CD4-positive, alpha-beta T cell treated with Interleukin-2 at 100 ng/mL for 4 hours (primary cell): ENCODE measurements around the gene SLC2A13.
"Not testable (repeated sequence)": the region's sequence is repeated elsewhere in the genome, so short reads cannot be mapped to it uniquely, and the experiment has no call there.

Source experiments
- DNase-seq: peaks from one replicate; pipeline ENCODE4 v3.0.0-alpha.2; 2020; ENCODE audit warnings: low spot score

Gene SLC2A13

DNA sequence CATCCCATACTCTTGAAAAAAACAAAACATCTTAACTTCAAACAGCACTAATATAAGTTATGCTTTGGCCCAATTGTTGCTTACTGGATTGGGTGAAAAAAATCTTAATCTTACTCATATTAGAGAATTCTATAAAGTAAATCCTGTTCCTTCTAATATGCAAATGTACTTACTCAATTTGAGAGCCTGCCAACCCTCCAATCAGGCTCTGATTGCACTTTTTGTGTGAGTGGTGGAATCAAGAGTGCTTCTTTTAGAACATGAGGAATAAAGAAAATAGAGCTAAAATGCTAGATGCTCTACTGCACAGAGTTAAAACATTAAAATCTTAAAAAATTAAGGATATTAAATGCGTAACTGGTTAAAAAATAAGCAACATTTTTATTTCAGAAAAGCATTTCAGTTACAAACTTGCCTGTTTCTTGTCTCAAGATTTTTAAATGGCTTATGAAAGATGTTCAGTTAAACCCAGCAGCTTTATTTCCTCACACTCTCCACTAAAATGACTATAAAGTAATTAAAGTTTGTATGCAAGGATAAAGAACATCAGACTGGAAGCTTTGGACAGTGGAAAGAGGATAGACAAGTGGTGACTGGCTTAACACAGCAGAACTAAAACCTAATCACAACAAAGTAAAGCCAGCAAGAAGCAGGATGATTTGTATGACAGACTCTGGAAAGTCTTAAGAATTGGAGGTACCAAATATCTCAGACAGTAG is 177.5 kb downstream of the SLC2A13 start:
- DNase-seq: no peak

DNA sequence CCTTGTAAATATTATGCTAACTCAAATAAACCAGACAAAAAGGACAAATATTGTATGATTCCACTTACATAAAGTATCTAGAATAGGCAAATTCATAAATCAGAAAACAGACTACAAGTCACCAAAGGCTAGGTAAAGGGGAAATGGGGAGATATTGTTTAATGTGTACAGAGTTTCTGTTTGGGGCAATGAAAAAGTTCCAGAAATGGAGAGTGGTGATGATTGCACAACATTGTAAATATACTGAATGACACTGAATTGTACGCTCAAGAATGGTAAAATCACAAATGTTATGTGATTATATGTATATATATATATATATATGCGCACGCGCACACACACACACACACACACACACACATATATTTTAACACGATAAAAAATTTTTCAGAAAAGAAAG is 182.5 kb downstream of the SLC2A13 start:
- no peak for DNase-seq

DNA sequence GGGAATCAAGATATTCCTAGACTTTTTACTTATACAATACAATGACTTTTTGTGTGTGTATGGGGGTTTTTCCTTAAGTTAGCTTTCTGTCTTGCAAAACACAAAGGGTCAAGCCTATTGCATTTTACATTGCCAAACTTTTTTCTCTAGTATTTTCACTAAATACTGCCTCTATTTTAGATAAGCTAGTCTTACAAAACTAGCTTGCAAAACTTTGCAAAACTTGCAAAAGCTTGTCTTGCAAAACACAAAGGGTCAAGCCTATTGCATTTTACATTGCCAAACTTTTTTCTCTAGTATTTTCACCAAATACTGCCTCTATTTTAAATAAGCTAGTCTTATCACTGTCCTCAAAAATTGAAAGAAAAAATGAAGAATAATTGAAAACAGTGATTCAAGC is 183.3 kb downstream of the SLC2A13 start:
- not testable (repeated sequence) for DNase-seq

DNA sequence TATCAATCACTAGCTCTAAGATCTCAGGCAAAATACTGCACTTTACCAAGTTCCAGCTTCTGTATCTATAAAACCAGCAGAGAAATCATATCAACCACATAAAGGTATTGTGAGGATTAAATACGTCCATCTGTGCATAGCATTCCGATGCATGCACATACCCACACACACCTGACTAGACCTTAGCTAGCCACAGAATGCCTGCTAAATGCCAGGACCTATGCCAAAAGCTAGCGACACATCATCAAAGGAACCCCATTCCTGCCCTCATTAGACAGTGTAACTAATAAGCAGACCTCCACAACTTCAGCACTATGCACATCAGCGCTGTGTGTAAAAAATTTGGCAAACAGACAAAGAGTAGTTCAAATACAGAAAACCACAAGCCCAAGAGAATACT is 185.2 kb downstream of the SLC2A13 start:
- DNase-seq: no peak

DNA sequence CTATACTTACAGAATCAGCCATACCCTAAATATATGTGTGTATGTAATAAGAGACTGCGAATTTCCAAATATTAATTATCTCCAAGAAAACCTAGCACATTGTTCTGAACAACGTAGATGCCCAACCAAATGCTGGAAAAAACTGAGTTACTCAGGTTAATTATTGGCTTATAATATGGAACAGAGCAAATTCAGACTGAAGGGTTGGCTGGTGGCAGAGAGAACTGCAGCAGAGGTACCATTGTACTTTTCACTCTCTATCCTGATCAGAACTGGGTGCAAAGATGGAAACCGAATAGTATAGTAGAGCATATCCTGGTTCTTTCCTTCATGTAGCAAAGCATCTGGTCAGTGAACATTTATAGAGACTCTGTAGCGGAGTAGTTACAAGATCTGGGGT is 185.7 kb downstream of the SLC2A13 start:
- DNase-seq: no peak

DNA sequence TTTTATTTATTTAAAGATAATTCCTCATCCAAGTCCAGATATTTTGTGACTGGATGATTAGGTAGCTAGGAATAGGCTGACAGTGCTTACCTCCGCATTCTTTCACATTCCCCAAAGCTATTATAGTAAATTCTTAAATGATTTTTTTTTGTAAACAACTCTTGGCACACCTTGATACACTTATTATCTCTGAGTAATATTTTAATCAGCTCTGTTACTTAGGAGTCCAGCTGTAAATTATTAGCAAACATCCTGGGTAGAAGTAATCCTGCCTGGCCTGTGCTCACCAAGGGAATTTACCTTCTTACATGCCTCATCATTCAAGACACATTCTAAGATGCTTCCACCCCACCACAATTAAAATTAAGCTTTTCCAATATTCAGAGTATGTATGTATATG is 186.1 kb downstream of the SLC2A13 start:
- no peak for DNase-seq

DNA sequence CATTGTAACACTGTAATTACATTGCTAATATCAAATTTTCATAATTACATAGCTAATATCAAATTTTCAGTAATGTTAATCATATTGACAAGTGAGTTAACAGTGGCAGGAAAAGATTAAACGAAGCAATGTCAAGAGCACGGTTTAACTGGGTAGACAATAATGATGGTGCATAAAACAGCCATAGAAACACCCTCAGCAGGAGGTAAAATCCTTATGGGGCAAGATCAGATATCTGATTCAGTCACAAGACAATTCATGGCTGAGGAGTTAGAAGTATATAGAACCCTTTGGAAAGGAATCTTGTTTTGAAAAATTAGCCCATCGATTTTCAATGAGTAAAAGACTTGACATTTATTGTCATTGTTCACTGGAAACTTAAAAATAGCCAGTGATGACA is 190.6 kb downstream of the SLC2A13 start:
- DNase-seq: no peak

DNA sequence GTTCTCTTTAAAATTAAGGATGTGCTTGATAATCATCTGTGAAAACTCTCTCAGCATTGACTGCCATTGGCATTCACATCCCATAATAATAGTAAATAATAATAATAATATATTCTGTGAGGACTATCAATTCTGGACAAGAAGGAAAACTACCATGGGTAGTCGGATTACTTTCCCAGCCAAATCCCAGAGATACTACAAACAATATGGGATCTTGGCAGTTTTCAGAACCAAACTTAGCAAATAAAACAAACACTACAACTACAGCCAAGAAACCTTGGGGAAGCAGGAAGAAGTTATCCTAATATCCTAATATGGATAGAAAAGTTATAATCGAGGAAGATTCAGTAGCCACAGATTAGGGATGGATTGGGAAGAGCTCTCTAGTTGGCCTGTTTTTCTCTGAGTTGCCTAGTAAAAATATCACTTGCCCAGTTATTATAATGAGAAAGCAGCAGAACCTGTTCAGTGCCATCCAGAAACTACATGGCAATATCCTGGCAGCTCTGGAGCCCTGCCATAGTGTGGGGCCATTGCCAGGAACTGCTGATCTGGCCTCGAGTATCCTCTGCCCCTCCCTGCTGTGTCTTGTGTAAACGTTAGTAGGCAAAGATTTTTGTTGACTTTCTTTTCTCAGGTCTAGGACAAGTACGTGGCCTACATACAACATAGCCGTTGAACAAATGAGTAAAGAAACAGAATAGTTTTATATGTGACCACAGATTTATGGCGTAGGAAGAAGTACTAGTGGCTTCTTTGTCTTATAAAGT is 193.5 kb downstream of the SLC2A13 start:
- no peak for DNase-seq

DNA sequence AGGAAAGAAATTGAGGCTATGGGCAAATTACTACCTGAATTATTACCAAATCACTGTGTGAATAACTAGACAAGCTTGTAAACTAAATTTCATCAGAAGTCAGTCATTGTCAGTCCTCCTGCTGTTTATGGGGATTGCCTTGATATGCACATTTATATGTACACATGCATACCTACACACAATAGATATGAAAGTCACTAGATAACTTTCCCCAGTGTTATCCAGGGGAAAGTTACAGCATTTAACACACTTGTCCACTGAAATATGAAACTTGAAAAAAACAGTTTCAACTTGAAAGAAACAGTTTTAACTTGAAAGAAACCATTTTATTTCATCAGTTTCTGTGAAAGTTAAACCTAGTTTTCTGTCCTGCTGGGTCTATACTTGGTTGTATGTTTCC is 199.6 kb downstream of the SLC2A13 start:
- no peak for DNase-seq

DNA sequence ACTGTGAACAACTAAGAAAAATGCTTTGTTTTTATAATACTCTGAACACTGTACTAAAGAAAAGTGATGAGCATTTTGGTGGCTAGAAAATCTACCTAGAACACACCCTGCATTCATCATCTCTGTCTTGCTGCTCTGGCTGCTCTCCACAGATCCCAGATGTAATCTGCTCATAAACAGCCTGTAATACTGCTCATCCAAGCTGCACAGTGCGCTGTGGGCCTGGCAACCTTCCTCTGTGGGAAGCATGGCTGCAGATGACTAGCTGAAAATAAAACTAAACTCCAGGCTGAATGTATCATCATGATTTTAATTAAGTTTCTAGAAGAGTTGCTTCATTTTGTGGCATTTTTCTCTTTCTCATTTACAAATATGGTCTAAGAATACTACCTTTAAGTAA is 200.7 kb downstream of the SLC2A13 start:
- no peak for DNase-seq

DNA sequence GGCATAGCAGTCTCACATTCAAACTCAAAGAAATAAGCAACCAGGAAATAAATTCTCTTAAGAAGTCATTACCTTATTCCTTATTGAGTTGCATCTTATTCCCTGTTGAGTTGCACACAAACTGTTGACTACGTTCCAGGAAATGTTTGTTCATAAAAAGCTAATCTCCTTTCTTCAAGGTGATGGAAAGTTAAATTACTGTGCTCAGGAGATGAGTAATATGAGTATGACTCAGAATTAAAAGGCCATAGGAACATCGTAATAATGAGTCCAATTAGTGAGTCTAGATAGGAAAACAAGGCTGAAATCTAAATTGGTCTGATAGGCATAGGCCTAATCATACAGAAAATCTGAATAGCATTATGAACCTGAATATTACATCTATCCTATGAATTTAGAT is 203.1 kb downstream of the SLC2A13 start:
- no peak for DNase-seq

DNA sequence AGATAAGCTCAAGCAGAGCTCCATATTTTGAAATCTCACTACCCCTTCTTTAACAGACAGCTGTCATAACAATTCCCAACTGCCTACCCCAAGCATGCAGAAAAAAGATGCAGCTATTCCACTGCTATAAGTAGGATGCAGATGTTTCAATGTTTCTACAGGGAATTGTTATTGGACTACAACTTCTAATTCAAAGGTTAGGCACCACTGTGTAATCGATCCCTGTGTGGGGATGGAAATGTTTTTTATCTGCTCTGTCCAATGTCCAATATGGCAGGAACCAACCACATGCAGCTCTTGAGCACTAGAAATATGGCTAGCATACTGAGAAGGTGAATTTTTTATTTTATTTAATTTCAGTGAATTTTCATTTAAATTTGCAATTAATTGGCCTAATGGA is 208.6 kb downstream of the SLC2A13 start:
- DNase-seq: no peak

DNA sequence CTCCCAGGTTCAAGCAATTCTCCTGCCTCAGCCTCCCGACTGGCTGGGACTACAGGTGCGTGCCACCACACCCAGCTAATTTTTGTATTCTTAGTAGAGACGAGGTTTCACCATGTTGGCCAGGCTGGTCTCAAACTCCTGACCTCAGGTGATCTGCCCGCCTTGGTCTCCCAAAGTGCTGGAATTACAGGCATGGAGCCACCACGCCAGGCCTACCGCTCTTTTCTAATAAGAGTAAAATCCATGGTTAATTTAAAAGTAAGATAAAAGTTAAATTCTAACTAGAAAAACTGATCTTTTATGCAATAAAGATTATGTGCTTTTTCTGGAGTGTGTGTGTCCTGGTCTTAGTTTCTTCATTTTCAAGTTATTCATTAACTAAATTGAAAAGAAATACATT is 212.5 kb downstream of the SLC2A13 start:
- not testable (repeated sequence) for DNase-seq

DNA sequence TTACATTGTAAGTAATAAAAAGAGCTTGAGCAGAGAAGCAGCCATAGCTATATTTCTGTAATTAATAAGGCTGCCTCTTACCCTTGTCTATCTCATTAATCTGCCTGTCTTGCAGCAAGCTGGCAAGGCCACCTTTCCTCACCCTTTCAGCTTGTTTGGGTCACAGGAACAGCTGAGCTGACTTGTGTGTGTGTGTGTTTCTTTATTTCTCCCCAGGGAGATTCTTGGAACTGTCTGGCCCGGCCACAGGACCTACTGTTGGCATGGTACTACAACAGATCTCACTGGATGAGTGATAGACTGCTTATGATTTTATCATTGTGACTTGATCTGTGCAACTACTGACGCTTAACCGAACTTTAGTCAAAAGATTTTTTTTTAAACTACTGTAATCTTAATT is 213.7 kb downstream of the SLC2A13 start:
- DNase-seq: no peak

DNA sequence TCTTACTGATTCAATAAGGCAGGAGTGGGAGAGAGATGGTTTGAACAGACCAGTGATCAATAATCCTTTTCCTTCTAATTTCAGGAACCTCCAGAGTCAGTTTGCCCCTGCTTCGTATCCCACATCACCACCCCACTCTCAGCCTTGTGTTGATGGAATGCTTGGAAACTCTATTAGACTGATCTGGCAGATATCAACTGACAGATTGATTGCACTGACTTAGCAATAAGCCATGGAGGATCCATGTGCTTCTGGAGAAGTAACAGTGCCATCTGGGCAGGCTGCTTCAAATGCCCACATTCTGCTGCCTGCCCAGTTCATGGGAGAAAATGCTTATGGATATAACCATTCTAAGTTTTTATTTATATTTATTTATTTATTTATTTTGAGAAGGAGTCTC is 218.0 kb downstream of the SLC2A13 start:
- no peak for DNase-seq

DNA sequence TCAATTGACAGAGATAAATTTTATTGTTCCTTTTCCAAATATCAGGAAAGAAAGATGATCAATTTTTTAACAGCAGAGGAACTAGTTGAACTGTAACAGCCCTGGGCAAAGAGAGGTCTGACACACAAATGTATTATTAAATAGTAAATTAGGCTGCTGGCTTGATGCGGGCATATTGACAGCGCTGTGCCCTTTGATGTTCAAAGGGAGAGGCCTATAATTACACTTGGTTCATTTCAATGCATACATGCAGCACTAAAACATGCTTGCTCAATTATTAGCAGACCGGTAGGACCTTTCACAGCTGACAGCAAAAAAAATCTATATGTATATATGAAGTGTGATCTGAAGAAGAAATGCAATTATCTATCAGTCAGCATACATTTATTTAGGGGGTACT is 219.8 kb downstream of the SLC2A13 start:
- DNase-seq: no peak

DNA sequence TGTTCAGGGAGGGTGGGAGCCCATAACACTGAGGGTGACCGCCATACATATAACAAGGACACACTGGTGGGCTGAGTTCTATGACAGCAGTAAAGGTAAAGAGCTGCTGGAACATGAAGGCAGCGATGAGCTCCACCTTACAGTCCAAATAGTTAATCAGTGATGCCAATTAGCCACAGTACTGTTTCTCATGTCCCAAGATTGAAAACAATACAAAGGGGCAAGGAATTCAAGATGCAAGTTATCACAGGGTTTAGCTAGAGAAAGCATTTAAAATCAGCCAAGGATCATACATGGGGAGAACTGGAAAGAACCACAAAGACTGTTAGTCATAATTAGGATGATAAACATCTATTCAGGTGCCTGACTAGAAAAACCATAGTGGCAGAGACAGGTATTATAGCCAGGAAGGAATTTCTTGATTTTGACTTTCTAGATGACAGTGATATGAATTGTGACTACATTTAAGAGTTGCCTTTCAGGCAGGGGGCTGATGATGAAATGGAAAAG is 221.2 kb downstream of the SLC2A13 start:
- no peak for DNase-seq

DNA sequence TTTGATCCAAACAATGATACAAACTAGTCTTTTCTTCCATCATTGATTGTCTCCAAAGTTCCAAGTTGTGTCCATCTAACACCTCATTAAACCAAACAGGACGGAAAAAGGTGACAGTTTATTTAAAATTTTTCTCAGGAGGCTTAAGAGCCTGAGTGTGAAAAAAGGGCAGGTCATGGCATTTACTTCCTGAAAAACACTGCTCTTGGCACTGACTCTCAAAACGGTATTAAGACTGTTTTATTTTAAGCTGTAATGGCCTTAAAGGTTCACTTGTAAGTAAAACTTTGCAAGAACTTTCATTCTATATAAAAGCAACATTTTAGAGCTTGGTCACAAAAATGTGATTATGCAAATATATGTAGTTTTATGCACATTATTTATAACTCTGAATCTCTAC is 222.5 kb downstream of the SLC2A13 start:
- DNase-seq: no peak

DNA sequence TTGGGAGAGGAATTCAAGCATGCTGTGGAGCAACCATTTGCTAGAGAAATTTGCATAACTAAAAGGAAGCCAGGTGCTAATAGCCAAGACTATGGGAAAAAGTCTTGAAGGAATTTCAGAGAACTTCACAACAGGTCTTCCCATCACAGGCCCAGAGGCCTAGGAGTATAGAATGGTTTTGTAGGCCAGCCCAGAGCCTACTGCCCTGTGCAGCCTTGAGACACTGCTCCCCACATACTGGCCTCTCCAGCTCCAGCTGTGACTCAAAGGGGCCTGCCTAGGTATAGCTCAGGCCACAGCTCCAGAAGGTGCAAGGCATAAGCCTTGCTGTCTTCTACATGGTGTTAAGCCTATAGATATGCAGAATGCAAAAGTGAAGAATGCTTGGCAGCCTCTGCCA is 227.1 kb downstream of the SLC2A13 start:
- no peak for DNase-seq

DNA sequence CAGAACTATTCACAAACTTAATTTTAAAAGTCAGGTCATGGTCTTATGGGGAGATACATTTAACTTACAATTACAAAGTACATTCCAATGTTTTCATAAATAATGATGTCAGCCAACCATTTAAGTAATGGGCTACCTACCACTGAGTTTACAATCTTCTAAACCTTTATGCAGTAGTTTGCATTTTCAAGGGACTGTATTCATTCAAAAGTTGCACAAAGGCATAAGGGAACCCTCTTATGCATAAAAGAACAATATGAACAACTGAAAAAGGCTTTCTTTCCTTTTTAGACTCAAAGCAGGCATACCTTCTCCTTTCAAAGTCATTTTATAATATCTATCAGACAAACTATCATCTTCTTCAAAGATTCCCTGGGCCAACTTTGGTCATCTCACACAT is 230.2 kb downstream of the SLC2A13 start:
- DNase-seq: no peak

DNA sequence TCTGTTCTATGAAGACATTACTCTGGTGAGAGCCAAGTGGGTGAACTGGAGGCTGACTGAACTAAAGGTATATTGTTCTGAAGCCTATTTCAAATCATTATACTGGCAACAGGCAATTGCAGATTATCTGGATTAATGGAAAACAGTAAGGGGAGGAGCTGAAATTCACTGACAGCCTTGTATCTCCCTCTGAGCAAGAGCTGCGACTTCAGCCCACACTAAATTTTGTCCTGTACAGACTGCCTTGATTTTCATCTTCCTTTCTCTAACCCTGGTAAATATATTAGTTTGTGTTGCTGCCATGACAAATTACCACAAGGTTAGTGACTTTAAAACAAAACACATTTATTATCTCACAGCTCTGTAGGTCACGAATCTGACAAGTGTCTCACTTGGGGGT is 231.1 kb downstream of the SLC2A13 start:
- no peak for DNase-seq

DNA sequence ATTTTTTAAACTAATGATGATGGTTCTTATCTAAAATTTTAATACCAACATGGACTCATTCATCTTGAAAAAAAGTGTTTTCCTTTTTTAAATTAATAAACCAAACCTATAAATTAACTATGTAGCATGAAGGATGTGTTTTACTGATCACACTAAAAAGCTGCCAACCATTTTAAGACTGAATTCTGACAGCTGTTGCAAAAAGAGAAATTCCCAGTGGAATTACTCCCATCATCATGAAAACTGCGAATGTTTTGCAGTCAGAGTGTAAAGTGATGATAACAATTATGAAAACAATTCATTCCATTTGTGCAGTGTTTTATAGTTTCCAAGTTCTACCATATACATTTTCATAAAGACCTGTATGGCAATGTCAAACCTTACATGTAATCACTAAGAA is 232.8 kb downstream of the SLC2A13 start:
- DNase-seq: no peak

DNA sequence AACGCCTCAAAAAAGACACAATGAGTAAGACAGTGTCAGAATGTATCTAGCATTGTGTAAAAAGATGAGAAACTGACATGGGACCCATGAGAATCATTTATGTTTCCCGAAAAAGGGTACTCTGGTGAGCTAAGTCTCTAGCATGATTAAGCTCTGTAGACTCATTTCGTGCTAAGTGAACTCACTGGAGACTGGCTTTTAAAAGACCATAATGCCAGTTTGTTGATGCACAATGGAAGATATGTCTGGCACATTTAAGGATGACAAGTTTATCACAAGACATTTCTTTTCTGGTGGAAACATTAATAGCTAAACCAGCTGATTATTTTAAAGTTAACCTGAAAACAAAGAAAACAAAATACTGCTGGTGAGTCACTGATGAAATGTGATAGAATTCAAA is 233.5 kb downstream of the SLC2A13 start:
- no peak for DNase-seq

DNA sequence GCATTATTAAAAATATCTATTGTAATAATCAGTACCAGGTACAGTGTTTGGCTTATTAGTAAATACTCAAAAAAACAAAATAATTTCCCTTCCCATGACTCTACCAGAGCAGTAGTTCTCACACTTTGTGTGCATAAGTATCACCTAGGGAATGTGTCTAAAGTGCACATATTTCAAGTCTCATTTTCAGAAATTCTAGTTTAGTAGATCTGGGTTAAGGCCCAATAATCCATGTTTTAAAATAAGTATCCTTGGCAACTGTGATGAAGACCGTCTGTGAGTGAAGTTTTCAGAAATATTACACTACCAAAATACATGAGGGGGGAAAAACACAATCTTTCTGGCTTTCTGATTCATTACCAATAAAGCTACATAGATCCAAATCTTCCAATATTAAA is 237.6 kb downstream of the SLC2A13 start:
- DNase-seq: no peak
